HCT116 (cell line): Measurements from ENCODE around the gene STPG3. TPM values are rescaled to one million over a fixed set of nuclear protein-coding genes. Genes with fewer than 3 reads are reported as not detected.

Experiments used
- ATAC-seq: fragments of 200-7000 bp; cut with Tn5 transposase; 2 replicates; pipeline ENCODE4 v1.9.1; 2020; ENCODE audit warnings: mild to moderate bottlenecking, moderate library complexity
- BruUV-seq: library from RNA; stranded (reverse); fragments of 400-500 nt; replicated peaks from 2 replicates; lab custom pipeline; 2021; lab: Mats Ljungman, UMichigan
- CTCF ChIA-PET: fragments of 300-600 bp; sonication (Branson Sonifier 250); formaldehyde crosslinking; loops from one replicate; lab custom pipeline; 2021; ENCODE audit warnings: antibody characterized with exemption; lab: Charles Lee
- POLR2A ChIA-PET: fragments of 300-600, 350-600 bp; sonication (Branson Sonifier 250); formaldehyde crosslinking; loops from one replicate; lab custom pipeline; 2021; ENCODE audit warnings: antibody characterized with exemption; lab: Charles Lee
- RAD21 ChIA-PET, 2 experiments: fragments of 300-600 bp; sonication (Branson Sonifier 250); formaldehyde crosslinking; loops; one replicate each; lab custom pipeline; 2023; ENCODE audit warnings: low total read pairs in 2 of 2; ENCODE audit not compliant: uncharacterized antibody in 2 of 2, unreplicated experiment in 2 of 2, low non-redundant PET in 1 of 2; lab: Charles Lee
- DNase-seq: peaks from one replicate; pipeline ENCODE4 v3.0.0-alpha.2; 2010; ENCODE audit warnings: low read depth, low spot score
- H2AFZ ChIP-seq: fragments of 200-600 bp; shearing (Covaris generic), sonication (generic); 2 replicates; pipeline ENCODE4 v1.6.1; 2017; ENCODE audit warnings: low read depth, mixed run types, mixed read lengths, antibody characterized with exemption, low read length; ENCODE audit not compliant: poor library complexity, severe bottlenecking
- H3K27ac ChIP-seq: 2 replicates; pipeline ENCODE4 v1.5.1; 2012; ENCODE audit warnings: low read depth, low read length
- H3K27me3 ChIP-seq: fragments of 200-600 bp; sonication (generic); 2 replicates; pipeline ENCODE4 v1.6.1; 2016; ENCODE audit warnings: mixed run types, low read length, mixed read lengths; ENCODE audit not compliant: insufficient read depth
- H3K36me3 ChIP-seq, 2 experiments: fragments of 200-500 bp in 1 of 2; fragments of 200-600 bp in 1 of 2; sonication (Bioruptor generic) in 1 of 2; sonication (generic) in 1 of 2; 2 replicates each; pipeline versions ENCODE4 v1.5.1 to v1.6.1; 2014 to 2016; ENCODE audit warnings: low read length in 2 of 2, inconsistent platforms in 1 of 2, mixed read lengths in 1 of 2, mixed run types in 1 of 2; ENCODE audit not compliant: insufficient read depth in 2 of 2, control insufficient read depth in 1 of 2
- H3K4me1 ChIP-seq, 2 experiments: fragments of 200-600 bp in 1 of 2; sonication (generic) in 1 of 2; 2 replicates each; pipeline versions ENCODE4 v1.5.1 to v1.6.1; 2012 to 2017; ENCODE audit warnings: low read length in 2 of 2, inconsistent platforms in 1 of 2, mild to moderate bottlenecking in 1 of 2, mixed read lengths in 1 of 2, mixed run types in 1 of 2, moderate library complexity in 1 of 2; ENCODE audit not compliant: insufficient read depth in 2 of 2, control insufficient read depth in 1 of 2
- H3K4me2 ChIP-seq: fragments of 200-600 bp; sonication (generic); 2 replicates; pipeline ENCODE4 v1.6.1; 2017; ENCODE audit warnings: mixed run types, low read length, mixed read lengths
- H3K4me3 ChIP-seq, 2 experiments: fragments of 200-600 bp in 1 of 2; sonication (generic) in 1 of 2; replicated peaks in 1 of 2; 2 replicates each; pipeline ENCODE4 v1.5.1; 2011 to 2016; ENCODE audit warnings: low read length in 2 of 2, control low read depth in 1 of 2, low read depth in 1 of 2, mild to moderate bottlenecking in 1 of 2, mixed read lengths in 1 of 2, mixed run types in 1 of 2
- H3K79me2 ChIP-seq: fragments of 200-600 bp; sonication (generic); 2 replicates; pipeline ENCODE4 v1.6.1; 2017; ENCODE audit warnings: mild to moderate bottlenecking, mixed run types, low read length, moderate library complexity, mixed read lengths; ENCODE audit not compliant: insufficient read depth
- H3K9ac ChIP-seq: fragments of 200-600 bp; sonication (generic); 2 replicates; pipeline ENCODE4 v1.6.1; 2016; ENCODE audit warnings: low read length, mixed read lengths
- H3K9me2 ChIP-seq: fragments of 200-600 bp; sonication (generic), shearing (Covaris generic); 2 replicates; pipeline ENCODE4 v1.6.1; 2017; ENCODE audit warnings: mixed run types, mild to moderate bottlenecking, moderate library complexity; ENCODE audit not compliant: insufficient read depth
- H3K9me3 ChIP-seq, 2 experiments: fragments of 200-500 bp in 1 of 2; fragments of 200-600 bp in 1 of 2; sonication (Bioruptor generic) in 1 of 2; sonication (generic) in 1 of 2; 2 replicates each; pipeline ENCODE4 v1.6.1; 2014 to 2017; ENCODE audit warnings: low read length in 2 of 2, mixed read lengths in 2 of 2, inconsistent platforms in 1 of 2, low read depth in 1 of 2, mild to moderate bottlenecking in 1 of 2, mixed run types in 1 of 2, moderate library complexity in 1 of 2; ENCODE audit not compliant: control insufficient read depth in 1 of 2, insufficient read depth in 1 of 2
- H4K20me1 ChIP-seq: fragments of 200-600 bp; sonication (generic), shearing (Covaris generic); 2 replicates; pipeline ENCODE4 v1.6.1; 2017; ENCODE audit warnings: mixed run types, mild to moderate bottlenecking, moderate library complexity; ENCODE audit not compliant: insufficient read depth
- ATF3 ChIP-seq: IDR thresholded peaks from 2 replicates; pipeline ENCODE4 v1.6.1; 2012
- CTCF ChIP-seq, 3 experiments: fragments of 200-600 bp in 1 of 3; sonication (generic) in 1 of 3; IDR thresholded peaks in 2 of 3; conservative IDR thresholded peaks in 1 of 3; 2 replicates each; pipeline ENCODE4 v1.5.1; 2012 to 2017; ENCODE audit warnings: low read depth in 2 of 3, low read length in 2 of 3, antibody characterized with exemption in 1 of 3, borderline replicate concordance in 1 of 3, control low read depth in 1 of 3, mild to moderate bottlenecking in 1 of 3, mixed read lengths in 1 of 3, mixed run types in 1 of 3, moderate library complexity in 1 of 3; ENCODE audit not compliant: insufficient read depth in 1 of 3
- FOSL1 ChIP-seq: IDR thresholded peaks from 2 replicates; pipeline ENCODE4 v1.6.1; 2012; ENCODE audit warnings: low read depth
- POLR2AphosphoS5 ChIP-seq: IDR thresholded peaks from 2 replicates; pipeline ENCODE4 v1.6.1; 2011; ENCODE audit warnings: mild to moderate bottlenecking, low read depth, low read length, moderate library complexity
- RAD21 ChIP-seq: IDR thresholded peaks from 2 replicates; pipeline ENCODE4 v1.6.1; 2012; ENCODE audit warnings: low read depth, mild to moderate bottlenecking
- ZFX ChIP-seq: fragments of 450-650 bp; IDR thresholded peaks from 2 replicates; pipeline ENCODE4 v1.6.1; 2017
- intact Hi-C: fragments of 100-400 bp; cut with micrococcal nuclease; formaldehyde crosslinking; loops from 2 replicates; pipeline ENCODE4 v1.10.0; 2022
- total RNA-seq: library from RNA; stranded (reverse); gene quantifications from one replicate; pipeline ENCODE4 v1.2.1, GENCODE V29; 2021; ENCODE audit not compliant: unreplicated experiment

STPG3 gene
- total RNA-seq, 1 experiment from 2014 or later = not detected

DNA sequence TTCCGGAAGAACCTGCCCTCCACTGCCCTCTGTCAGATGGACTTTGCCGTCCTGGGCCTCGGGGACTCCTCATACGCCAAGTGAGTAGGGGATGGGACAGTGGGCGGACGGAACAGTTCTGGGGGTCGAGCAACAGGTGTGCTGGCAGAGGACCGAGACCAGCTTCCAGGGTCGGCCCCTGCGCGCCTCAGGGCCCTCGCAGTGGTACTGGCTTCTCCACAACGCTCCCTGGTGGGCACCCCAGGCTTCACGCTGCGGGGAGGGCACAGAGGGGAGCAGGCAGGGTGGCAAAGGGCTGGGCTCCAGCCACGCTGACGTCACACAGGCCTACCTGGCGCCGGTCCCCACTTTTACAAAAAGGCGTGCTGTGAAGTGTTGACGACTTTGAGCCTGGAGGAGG lies 38.6 kb upstream of the STPG3 start:
- Histone ChIP-seq H2AFZ (no peak overlapping the region), H3K27ac (no peak overlapping the region), H3K9ac (no peak overlapping the region), H4K20me1 (no peaks in the 10 kb centered on the region), H3K4me1 (peaks cover 10 to 23% of the 10 kb centered on the region in 2 experiments), H3K9me3 (no peaks in the 10 kb centered on the region), H3K4me2 (no peak overlapping the region), H3K79me2 (peaks cover 1% of the 10 kb centered on the region; the same call in 1 of the 2 replicates), H3K9me2 (no peaks in the 10 kb centered on the region), H3K27me3 (no peaks in the 10 kb centered on the region), H3K36me3 (peaks cover 0 to 7% of the 10 kb centered on the region in 2 experiments; a peak in 1 of 4 replicates), H3K4me3 (no peak overlapping the region)
- RAD21 ChIA-PET = no interaction called here
- CTCF ChIA-PET = no interaction called here
- POLR2A ChIA-PET = interaction anchor here (1.4 kb wide), 1 partner anchor 49 kb away, joined by 3 read pairs; no protein-coding TSS in a partner anchor
- BruUV-seq = no TSS peak
- DNase-seq = no peak
- intact Hi-C loops = no loop called here
- TF ChIP-seq CTCF (IDR thresholded peaks at IDR 0.05 in 2 of 3, conservative IDR thresholded peaks at IDR 0.05 in 1 of 3; ENCODE audit: borderline replicate concordance in 1 of 3, insufficient read depth in 1 of 3, low read depth in 2 of 3, low read length in 2 of 3) (peak in 2 of 3 experiments; percentile 22 to 28; a peak in 2 of 6 replicates), ATF3 (no peak)
- ATAC-seq = no peak

DNA sequence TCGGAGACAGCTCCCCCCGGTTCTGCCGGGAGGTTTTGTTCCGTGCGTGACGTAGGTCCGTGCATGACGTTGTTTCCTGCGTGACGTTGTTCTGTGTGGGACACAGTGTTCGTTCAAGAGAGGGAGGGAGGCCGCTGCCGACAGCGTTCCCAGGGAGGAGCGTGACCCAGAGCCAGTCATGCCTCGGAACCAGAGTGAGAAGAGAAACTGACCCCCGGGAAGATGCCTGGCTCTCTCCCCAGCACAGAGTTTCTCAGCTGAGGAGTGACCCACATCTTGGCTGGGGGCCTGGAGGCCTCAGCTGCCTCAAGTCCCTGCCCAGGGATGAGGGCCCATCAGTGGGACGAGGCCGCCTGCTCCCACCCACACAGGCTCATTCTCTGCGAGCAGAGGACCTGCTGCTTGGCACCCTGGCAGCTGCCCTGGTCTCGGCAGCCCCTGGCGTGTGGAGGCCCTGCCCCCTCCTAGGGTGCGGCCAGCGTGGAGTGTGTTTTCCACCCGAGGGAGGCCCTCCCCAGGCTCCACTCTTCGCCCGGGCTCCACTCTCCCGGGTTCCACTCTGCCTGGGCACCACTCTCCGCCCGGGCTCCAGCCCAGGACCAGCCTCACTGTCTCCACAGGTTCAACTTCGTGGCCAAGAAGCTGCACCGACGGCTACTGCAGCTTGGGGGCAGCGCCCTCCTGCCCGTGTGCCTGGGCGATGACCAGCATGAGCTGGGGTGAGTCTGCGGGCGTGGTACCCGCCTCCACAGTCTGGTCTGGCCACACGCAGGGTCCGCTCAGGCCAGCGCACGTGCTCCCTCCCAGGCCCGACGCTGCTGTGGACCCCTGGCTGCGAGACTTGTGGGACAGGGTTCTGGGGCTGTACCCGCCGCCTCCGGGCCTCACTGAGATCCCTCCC lies 37.7 kb upstream of the STPG3 start:
- Histone ChIP-seq H3K9me2 (no peaks in the 10 kb centered on the region), H3K27ac (peak overlapping the region; percentile 45; the same call in 1 of the 2 replicates), H2AFZ (no peak overlapping the region), H3K4me3 (no peak overlapping the region), H3K4me1 (peaks cover 19 to 32% of the 10 kb centered on the region in 2 experiments), H3K9ac (no peak overlapping the region), H3K79me2 (no peaks in the 10 kb centered on the region), H3K36me3 (peaks cover 0 to 7% of the 10 kb centered on the region in 2 experiments; a peak in 1 of 4 replicates), H4K20me1 (no peaks in the 10 kb centered on the region), H3K4me2 (no peak overlapping the region), H3K27me3 (no peaks in the 10 kb centered on the region), H3K9me3 (no peaks in the 10 kb centered on the region)
- RAD21 ChIA-PET = interaction anchor here (0.7 to 0.8 kb wide), 2 partner anchors 14 kb away, joined by 3 to 4 read pairs; partner anchors contain the start of gene RNF224 (in 2 of the 2)
- intact Hi-C loops = no loop called here
- TF ChIP-seq CTCF (IDR thresholded peaks at IDR 0.05 in 2 of 3, conservative IDR thresholded peaks at IDR 0.05 in 1 of 3; ENCODE audit: borderline replicate concordance in 1 of 3, insufficient read depth in 1 of 3, low read depth in 2 of 3, low read length in 2 of 3) = peak in 2 of 3 experiments; percentile 63; a peak in 4 of 6 replicates
- TF ChIP-seq POLR2AphosphoS5 = no peak
- no peak for TF ChIP-seq ZFX
- no peak for TF ChIP-seq FOSL1
- TF ChIP-seq RAD21 = no peak
- BruUV-seq = no TSS peak
- CTCF ChIA-PET = interaction anchor here (0.7 to 2.4 kb wide), 6 partner anchors 9 to 49 kb away, joined by 3 to 16 read pairs (median 5); partner anchors contain the start of genes RNF208 and RNF224
- ATAC-seq (peak; percentile 33), DNase-seq (no peak)
- POLR2A ChIA-PET = interaction anchor here (0.9 to 1.5 kb wide), 5 partner anchors 10 to 50 kb away, joined by 3 to 4 read pairs (median 3); partner anchors contain the start of gene CYSRT1
